NCI-H1105 treated with DMSO at 0.1 percent for 48 hours (cell line): ENCODE data around the gene DCLK1.
"Not testable (repeated sequence)": the region's sequence is repeated elsewhere in the genome, so short reads cannot be mapped to it uniquely, and the experiment has no call there.

Experiments used
- DNase-seq: peaks from one replicate; lab custom pipeline; 2025; lab: John Stamatoyannopoulos, UW

Gene DCLK1

DNA sequence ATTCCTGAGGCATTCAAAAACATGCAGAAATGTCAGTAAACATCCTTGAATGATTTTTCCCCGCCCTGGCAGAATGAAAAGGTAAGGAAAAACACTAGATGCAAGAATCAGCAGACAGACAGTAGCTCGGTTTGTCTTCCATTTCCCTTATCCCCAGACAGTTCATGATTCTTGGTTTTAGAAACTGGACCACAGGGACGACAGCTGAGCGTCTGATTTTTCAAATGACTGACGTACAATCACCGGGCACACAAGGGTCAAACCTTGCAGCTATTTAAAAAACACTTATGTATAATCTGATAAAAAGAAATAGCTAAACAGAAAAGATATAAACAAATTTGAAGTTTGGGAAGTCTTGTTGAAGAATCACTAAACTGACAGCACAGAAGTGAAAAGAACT lies 47.1 kb downstream of the DCLK1 start:
- DNase-seq, result no peak

DNA sequence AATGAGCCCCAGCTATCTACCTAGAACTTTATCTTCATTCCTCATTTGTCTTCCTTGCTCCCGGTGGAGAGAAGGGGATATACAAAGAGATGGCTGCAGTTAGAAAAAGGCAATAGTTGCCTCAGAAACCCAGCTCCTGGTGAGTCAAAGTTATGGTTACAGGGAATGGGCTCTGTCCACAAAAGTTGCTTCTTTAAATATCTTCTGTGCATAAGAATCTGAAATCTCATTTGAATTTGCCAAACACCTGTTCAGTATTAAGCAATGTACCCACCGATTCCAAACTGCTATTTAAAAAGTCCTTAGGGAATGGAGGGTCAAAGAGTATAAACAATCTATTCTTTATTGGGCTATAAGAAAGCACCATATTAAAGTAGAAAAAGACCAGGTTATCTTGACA lies 48.4 kb downstream of the DCLK1 start:
- no peak for DNase-seq

DNA sequence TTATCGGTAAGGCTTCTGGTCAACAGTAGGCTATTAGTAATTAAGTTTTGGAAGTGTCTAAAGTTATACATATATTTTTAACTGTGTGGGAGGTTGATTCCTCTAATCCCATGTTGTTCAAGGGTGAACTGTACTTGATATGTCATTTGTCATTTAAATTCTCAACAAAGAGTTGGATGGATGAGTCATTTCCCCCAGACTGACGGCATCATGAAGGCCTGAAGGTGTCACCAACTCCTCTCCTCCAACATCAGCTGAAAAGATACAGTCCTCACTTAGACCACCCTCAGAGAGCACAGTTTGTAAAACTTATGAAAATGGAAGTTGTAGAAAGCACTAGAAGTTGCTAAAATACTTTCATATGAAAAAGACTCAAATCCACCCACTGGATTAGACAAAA lies 48.8 kb downstream of the DCLK1 start:
- DNase-seq, result no peak

DNA sequence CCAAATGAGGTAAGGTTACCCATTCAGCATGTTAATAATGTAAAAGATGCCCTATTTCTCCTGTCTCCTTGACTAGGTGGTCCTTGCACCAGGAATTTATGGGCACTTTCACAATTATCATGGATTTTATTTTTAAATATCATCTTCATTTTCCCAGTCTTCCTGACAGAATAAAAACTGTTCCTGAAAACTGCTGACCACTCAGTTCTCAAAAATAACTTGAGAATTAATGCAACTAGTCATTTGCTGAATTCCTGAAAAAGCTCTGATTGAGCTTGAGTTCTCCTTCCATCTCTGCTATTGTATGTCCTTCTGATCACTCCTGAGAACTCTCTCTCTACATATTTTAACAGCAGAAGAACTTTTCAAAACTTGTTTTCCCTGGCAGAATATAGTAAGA lies 55.0 kb downstream of the DCLK1 start:
- DNase-seq, result no peak

DNA sequence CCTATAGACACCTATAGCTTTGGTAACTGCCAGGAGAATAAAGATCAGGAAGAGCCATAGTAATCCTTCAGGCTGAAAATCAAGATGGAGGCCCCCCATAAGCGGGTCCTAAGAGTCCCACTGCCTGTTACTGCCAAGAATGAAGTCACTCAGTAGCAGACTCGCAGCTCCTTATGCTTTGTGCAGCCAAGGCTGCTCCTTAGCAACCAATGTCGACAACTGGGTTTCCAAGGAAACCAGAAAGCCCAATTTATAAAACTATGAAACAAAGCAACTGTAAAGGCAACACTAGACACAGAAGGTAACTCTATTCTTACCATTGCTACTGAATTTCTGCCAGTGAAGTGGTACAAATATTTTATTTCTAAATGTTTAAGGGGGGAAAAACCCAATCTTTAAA lies 56.5 kb downstream of the DCLK1 start:
- peak; percentile 32 for DNase-seq

DNA sequence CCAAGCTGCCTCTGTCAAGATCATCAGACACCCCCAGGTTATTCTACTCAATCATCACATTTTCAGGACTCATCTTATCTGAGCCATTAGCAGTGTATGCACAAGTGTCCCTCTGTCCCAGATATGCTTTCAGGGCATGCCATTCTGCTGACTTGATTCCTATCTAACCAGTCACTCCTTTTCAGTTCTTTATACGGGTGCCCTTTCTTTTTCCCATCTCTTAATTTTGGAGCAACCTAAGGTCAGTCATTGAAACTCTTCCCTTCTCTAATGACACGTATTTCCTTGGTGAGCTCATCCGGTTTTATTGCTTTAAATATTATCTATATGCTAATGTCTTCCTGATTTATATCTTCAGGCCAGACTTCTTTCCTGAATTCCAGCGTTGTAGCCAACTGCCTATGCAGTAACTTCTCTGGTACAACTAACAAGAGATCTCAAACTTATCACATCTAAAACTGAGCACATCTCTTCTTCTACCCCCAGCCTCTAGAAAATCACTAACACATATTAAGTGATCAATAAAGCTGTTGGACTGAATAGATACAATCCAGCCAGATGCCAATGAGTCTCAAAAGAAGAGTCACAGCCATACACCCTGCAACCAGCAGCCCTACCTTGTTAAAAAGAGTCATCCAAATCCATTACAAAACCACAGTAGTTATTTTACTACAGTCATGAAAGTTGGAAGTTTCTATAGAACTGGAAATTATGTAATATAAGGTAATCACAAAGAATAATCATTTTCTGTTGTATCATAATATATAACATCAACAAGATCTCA lies 58.8 kb downstream of the DCLK1 start:
- DNase-seq, result no peak

DNA sequence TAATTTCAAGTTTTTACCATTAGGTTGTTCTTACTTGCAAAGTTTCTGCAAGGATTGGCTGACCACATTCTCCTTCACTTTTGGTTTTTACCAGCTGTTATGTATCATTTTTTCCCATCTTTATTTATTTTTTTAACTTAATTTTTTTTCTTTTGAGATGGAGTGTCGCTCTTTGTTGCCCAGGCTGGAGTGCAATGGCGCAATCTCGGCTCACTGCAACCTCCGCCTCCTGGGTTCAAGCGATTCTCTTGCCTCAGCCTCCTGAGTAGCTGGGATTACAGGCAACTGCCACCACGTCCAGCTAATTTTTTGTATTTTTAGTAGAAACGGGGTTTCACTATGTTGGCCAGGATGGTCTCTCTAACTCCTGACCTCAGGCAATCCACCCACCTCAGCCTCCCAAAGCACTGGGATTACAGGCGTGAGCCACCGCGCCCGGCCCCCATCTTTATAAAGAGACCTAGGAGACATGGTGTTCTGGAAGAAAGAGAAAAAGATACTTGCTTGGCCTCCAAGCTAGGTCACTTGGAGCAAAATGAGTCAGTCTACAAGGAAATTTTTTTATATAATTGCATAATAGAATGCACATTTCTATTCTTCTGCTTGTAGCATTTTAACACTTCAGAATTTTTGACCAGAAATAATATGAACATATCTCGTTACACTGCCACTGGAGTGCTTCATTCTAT lies 60.5 kb downstream of the DCLK1 start:
- DNase-seq, result not testable (repeated sequence)

DNA sequence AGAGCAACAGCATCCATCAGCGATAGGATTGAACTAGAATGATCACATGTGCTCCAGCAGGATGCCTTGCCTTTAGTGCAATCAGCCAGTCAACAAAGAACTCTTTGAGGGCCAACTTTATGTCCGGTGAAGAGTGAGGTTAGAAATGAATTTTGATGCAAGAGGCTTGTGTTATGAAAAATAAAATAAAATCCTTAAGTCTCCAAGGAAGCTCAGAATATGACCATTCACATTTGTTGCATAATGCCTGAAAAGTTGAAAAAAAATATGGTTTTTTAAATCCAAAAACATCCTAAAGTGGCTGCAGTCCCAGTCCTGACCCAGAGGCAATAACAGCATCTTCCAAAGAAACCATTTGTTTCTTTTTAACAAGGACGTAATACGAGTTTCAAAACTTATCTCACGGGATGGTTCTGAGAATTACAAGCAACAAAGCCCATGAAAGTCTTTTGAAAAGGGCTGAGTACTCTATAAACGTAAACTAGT lies 61.3 kb downstream of the DCLK1 start:
- DNase-seq, result no peak

DNA sequence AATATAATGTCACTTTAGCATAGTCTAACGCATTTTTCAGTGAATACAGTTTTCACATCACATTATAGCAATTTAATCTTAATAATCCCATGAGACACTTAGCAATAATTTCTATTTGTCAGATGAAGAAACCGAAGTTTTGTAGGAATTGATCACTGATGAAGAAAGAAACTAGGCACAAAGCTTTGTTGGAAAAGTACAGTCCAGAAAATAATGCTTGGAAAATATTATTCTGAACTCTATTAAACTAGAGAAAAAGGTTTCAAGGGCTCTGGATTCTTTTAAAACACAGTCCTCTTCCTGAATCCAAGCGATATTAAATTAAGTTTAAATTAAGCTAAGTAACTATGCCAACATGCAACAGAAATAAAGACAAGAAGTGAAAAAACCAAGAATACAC lies 62.2 kb downstream of the DCLK1 start:
- DNase-seq, result no peak

DNA sequence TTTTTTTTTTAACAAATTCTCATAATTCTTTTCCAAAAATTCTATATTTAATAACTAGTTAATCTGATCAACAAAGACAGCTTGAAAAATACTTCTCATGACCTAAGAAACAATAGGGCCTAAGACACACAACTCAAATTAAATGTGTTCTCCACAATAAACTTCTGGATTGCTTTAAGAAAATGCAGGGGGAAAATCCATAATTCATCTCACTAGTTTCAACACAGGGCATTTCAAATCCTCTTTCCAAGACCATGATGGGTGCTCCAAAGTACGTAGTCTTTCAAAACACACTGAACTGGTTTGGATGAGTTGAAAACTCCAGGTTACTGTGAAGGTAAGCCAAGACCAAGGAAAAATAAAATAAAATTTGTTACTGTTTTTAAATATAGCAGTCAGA lies 62.6 kb downstream of the DCLK1 start:
- no peak for DNase-seq

DNA sequence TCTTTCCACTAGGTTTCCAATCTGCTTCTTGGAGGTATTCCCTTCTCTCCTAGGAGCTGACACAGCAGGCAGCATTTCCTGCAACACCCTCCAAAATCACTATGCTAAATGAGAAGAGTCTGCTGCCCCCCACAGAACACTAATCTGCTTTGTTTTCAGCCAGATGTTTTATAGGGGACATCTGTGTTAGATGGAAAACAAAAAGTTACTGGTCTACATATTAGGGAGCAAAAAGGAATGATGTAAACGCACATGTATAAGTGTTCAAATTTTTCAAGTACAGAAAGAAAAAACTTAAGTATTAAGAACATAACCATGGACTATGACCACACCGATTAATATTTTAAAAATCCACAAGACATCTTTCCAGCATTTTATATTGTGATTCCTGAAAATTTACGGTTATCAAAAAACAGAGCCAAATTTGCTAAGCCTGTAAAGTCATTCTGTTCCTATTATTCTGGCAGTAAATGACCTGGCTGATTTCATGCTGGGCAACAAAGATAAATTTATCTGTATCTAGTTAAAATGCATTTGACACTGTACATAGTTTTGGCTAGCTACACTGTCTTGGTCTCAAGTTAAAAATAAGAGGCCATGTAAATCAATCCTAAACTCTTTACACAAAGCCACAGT lies 63.3 kb downstream of the DCLK1 start:
- DNase-seq, result no peak

DNA sequence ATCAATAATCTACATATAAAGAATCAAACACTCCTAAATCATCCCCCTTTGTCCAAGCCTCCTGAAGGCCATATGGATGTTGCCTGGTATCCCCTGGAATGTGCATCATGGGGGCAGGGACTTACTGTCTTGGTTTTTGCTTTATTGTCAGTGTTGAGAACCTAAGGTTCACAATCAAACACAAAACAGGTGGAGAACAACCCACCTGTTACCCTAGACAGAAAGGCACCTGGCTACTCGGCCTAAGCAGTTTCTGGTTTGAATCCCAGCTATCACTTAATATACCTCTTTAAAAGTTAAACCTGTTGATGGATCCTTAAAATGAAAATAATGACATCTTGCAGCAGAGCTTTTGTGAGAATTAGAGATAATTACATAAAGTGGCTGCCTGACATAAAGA lies 68.9 kb downstream of the DCLK1 start:
- DNase-seq, result peak; percentile 72

DNA sequence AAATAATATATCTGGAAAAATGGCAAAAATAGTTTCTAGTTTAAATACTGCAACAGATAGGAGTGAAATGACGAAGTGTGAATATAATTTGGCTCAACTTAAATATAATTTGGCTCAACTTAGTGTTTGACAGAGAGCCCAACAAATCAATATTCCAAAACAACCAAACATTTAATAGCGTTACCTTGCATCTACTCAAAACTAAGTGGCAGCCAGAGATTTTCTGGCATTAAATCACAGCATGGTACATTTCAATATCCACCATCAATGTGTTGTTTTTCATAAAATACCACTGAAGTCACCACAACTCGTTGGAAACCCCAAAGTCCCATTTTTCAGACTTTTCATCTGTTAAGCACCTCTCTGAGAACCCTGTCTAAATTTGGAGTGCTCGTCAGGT lies 69.6 kb downstream of the DCLK1 start:
- DNase-seq, result no peak

DNA sequence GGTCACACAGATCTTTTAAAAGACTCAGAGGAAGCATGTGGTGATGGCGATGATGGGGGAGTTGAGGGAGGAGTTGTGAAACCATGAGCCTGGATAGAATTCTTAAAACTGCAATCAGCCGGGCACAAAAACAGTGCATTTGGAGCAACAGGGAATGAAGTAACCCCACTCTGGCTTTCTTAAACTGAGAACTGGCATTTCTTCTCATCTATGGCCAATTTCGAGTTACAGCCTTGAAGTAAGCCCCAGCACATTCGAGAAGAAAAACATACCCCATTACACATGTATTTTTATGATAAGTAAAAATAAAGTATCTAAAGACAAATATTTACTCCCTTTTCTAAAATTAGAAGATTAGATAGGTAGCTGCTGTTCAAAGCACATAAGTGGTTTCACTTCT lies 70.1 kb downstream of the DCLK1 start:
- peak; percentile 4 for DNase-seq

DNA sequence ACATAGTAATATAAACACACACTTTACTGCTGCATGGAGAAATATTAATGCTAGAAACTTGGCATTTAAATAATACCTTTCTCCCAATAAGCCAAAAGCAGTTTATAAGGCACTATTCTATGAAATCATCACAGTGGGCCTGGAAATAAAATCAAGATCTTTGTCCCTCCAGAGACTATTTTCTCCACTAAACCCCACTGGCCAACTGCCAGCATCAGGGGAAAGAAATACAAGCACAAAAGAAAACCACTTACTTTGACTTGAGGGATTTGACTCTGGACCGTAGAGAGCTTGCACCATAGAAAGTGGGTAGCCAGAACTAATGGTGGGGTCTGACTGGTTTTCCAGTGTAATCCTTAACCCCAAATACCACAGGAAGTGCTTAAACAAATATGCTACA lies 71.9 kb downstream of the DCLK1 start:
- DNase-seq, result peak; percentile 32

DNA sequence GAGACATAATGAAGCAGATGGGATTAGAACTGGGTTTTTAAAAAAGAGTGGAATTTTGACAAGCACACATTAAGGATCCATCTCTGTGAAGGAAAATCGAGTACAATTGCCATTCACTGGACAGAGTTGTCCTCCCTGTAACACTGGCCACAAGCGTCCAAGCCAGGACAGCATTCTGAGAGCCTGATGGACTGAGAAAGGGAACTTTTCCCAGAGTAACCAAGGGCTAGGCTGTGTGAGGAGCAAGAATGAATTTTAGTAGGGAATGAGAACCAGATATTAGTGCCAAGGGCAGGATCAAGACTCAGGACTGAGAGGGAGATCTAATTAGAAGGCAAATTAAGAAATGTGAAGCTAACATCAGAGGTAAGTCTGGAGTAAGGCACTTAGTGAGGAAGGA lies 73.1 kb downstream of the DCLK1 start:
- no peak for DNase-seq

DNA sequence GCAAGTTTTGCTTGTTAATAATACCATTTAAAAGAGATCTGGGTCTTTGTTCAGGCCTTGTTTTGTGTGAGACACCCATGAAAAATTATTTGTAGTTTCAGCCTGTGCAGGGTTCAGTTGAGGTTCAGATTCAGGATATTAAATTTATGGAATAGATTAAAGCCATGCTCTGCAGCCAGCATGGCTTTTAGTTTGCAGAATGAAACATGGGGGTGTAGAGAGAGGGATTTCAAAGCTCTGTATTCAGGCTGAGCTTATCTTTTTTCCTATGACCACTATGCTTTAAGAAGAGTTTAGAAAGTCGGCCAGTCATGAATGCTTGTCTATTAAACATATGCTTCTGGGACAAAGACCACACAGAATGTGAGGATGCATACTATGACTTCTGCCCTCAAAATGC lies 73.6 kb downstream of the DCLK1 start:
- DNase-seq, result no peak

DNA sequence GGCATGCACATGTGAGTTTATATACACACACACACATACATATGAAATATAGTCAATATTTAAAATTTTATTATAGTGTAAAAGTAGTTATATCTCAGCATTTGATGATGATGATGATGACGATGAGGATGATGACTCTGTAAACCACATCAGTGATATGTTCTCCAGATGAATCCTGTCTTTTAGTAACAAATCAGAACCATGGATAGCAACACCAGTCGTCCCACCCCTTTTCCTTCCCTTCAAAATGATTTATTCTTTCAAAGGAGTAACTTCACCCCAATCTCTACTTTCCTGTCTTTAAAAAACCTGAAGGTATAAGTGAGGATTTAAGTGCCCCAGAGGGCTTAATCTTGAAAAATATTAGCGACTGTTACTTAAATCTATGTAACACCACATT lies 74.1 kb downstream of the DCLK1 start:
- DNase-seq, result no peak

DNA sequence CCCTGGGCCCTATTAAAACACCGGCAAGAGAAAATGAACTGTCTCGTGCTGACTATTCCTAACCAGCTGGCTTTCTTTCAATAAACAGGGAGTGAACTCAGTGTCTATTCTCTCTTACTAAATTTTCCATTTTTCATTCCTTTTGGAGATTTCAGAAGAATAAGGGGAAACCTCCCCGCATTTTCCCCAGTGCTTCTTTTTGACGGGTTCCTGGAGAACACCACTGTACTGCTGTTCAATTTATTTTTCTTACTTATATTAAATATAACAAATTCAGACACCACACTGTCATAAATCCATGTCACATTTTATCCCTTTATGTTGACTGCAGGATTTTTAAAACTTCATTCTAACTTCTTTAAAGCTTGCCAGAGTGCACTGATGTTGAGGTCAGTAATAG lies 75.8 kb downstream of the DCLK1 start:
- DNase-seq, result no peak

DNA sequence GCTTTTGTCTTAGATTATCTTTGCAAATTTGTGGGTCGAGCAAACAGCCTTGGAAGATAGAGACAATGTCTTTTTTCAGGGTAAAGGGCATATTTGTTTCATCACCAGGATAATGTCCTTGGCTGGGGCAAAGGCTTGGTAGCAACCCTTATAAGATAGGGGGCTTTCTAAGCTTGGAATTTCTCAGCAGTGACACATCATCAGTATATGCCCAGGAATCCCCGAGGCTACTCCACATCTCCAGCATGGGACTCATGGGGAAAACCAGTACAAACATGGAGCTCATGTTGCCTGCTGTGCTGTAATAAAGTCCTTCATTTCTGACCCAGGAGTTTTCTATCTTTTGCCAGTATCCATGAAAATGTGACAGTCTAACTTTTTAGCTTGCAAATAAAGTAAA lies 77.1 kb downstream of the DCLK1 start:
- DNase-seq, result no peak

DNA sequence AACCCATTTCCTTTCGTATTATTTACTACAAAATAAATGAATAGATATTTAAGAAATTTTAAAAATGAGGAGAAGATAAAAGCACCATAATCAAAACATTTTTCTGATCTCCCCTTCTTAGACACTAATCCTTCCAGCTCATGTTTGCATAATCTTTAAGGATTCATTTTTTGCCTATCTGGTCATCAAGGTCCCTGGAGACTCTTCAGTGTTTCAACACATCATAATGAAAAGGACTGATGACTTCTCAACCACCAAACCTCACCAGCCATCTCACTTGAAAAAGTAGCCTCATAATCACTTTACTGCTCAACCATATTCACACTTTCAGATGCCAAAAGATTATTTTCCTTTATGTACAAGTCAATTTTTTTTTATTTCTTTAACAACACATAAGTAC lies 80.1 kb downstream of the DCLK1 start:
- DNase-seq, result no peak

DNA sequence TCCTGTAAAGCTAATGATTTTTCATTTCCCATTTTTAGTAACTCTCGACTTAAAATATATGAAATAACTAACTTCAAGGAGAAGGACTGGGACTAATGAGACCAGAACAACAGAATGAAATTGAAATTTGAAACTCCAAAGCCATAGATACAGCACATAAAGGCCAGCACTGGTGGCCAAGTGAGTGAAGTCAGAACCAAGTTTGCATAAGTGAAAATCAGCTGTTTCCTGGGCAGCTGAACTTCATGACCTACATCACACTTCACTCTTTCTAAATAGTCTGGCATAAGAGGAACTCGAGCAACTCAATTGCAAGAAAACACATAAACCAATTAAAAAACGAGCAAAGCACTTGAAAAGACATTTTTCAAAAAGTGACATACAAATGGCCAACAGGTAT lies 84.5 kb downstream of the DCLK1 start:
- no peak for DNase-seq
